ENCODE measurements around the gene CIZ1.
"Not testable (repeated sequence)": the region's sequence is repeated elsewhere in the genome, so short reads cannot be mapped to it uniquely, and the experiment has no call there.

CIZ1 gene

DNA sequence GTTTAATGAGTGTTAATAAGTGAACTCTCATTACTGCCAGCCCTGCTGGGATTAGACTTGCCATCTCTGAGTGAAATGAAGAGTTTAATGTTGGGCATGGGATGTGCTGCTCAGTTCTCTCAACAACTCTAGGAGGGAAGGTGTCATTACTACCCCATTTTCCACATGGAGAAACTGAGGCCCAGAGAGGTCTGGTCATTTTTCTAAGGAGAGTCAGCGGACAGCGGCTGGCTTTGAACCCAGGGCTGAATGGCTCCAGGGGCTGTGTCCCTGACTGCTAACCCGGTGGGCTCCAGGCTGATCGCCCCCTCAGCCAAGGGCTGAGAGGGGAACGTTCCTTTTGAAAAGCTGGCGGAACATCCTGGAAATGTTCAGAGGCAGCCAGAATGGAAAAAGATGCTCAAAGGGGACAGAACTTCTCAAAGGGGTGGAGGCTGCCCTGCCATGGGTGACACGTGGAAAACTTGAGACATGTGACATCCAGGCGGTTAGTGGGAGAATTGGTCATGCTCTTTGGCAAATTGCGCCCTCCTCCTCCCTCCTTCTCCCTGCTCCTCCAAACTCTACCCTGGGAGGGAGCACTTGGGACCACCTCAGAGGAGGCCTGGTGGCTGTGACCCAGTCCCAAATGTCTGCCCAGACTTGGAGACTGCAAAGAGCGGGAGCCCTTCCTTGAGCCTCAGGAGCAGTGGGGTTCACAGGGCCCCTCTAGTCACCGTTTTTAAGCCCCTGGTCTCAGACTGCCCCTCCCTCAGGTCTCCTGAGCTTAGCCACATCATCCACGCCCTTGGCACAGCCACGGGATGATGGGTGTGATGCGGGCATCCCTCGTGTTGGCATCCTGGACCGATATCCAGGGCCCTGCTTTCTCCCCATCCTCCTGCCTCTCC is 40.5 kb upstream of the CIZ1 start:
- no peak for TF ChIP-seq EZH2phosphoT487 (IDR thresholded peaks at IDR 0.05; ENCODE audit: borderline replicate concordance, low read length)
- TF ChIP-seq, protein P1, sequence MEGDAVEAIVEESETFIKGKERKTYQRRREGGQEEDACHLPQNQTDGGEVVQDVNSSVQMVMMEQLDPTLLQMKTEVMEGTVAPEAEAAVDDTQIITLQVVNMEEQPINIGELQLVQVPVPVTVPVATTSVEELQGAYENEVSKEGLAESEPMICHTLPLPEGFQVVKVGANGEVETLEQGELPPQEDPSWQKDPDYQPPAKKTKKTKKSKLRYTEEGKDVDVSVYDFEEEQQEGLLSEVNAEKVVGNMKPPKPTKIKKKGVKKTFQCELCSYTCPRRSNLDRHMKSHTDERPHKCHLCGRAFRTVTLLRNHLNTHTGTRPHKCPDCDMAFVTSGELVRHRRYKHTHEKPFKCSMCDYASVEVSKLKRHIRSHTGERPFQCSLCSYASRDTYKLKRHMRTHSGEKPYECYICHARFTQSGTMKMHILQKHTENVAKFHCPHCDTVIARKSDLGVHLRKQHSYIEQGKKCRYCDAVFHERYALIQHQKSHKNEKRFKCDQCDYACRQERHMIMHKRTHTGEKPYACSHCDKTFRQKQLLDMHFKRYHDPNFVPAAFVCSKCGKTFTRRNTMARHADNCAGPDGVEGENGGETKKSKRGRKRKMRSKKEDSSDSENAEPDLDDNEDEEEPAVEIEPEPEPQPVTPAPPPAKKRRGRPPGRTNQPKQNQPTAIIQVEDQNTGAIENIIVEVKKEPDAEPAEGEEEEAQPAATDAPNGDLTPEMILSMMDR (IDR thresholded peaks at IDR 0.05; ENCODE audit: low read depth, low read length, poor library complexity, severe bottlenecking): no peak
- no peak overlapping the region for H3K27ac ChIP-seq (ENCODE audit: low read depth, low read length)
- no peaks in the 10 kb centered on the region for H3F3A ChIP-seq (ENCODE audit: control insufficient read depth, insufficient read depth)
- no peaks in the 10 kb centered on the region for H4K20me1 ChIP-seq (ENCODE audit: control insufficient read depth, insufficient read depth, low read depth, low read length)
- H3K36me3 ChIP-seq (ENCODE audit: control insufficient read depth, low read length): no peaks in the 10 kb centered on the region
- H3K4me1 ChIP-seq (ENCODE audit: control insufficient read depth, low read length): no peaks in the 10 kb centered on the region
- H3K27me3 ChIP-seq (ENCODE audit: control insufficient read depth, low read length): no peaks in the 10 kb centered on the region
- H3K9me3 ChIP-seq (ENCODE audit: control insufficient read depth, insufficient read depth, low read length): no peaks in the 10 kb centered on the region
- H3K4me2 ChIP-seq (ENCODE audit: low read length): no peak overlapping the region
- H3K9me2 ChIP-seq (replicated peaks; ENCODE audit: control insufficient read depth, low read length): no peaks in the 10 kb centered on the region
- no peak overlapping the region for H3K4me3 ChIP-seq (ENCODE audit: low read length)
- no peaks in the 10 kb centered on the region for H3K79me2 ChIP-seq (ENCODE audit: control insufficient read depth, low read length)

DNA sequence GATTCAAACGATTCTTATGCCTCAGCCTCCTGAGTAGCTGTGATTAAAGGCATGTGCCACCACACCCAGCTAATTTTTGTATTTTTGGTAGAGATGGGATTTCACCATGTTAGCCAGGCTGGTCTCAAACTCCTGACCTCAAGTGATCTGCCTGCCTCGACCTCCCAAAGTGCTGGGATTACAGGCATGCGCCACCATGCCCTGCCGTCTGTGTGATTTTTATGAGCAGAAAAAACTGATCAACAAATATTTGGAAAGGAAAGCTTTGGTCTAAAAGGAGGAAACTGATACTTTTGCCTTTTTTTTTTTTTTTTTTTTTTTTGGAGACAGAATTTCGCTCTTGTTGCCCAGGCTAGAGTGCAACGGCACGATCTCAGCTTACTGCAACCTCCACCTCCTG is 39.5 kb upstream of the CIZ1 start:
- H3K36me3 ChIP-seq (ENCODE audit: control insufficient read depth, low read length); H4K20me1 ChIP-seq (ENCODE audit: control insufficient read depth, insufficient read depth, low read depth, low read length); H3K9me3 ChIP-seq (ENCODE audit: control insufficient read depth, insufficient read depth, low read length); H3K27me3 ChIP-seq (ENCODE audit: control insufficient read depth, low read length); H3K27ac ChIP-seq (ENCODE audit: low read depth, low read length); H3K4me3 ChIP-seq (ENCODE audit: low read length); H3K9me2 ChIP-seq (replicated peaks; ENCODE audit: control insufficient read depth, low read length); H3K79me2 ChIP-seq (ENCODE audit: control insufficient read depth, low read length); H3F3A ChIP-seq (ENCODE audit: control insufficient read depth, insufficient read depth); H3K4me2 ChIP-seq (ENCODE audit: low read length); H3K4me1 ChIP-seq (ENCODE audit: control insufficient read depth, low read length): not testable (repeated sequence)

DNA sequence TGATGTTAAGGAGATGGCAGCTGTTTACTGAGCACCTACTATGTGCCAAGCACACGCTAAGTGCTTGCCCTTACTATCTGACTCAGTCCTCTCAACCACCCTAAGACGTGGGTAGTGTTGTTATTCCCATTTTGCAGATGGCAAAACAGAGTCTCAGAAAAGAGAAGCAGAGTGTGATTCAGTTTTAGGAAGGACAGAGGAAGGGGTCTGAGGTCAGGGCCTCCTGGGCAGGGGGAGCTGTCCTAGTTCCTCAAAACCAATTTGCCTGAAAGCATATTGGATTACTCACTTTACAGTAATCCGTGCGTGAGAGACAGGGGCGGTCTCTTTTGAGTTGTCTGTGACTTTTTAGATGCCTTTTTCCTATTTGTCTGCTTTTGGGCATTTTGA is 35.0 kb upstream of the CIZ1 start:
- H3K9me3 ChIP-seq (ENCODE audit: control insufficient read depth, insufficient read depth, low read length): no peaks in the 10 kb centered on the region
- no peaks in the 10 kb centered on the region for H3K4me1 ChIP-seq (ENCODE audit: control insufficient read depth, low read length)
- no peak overlapping the region for H3K27ac ChIP-seq (ENCODE audit: low read depth, low read length)
- H4K20me1 ChIP-seq (ENCODE audit: control insufficient read depth, insufficient read depth, low read depth, low read length): no peaks in the 10 kb centered on the region
- H3F3A ChIP-seq (ENCODE audit: control insufficient read depth, insufficient read depth): no peaks in the 10 kb centered on the region
- no peak overlapping the region for H3K4me2 ChIP-seq (ENCODE audit: low read length)
- H3K9me2 ChIP-seq (replicated peaks; ENCODE audit: control insufficient read depth, low read length): no peaks in the 10 kb centered on the region
- H3K79me2 ChIP-seq (ENCODE audit: control insufficient read depth, low read length): no peaks in the 10 kb centered on the region
- H3K4me3 ChIP-seq (ENCODE audit: low read length): no peak overlapping the region
- H3K27me3 ChIP-seq (ENCODE audit: control insufficient read depth, low read length): peaks cover 6% of the 10 kb centered on the region
- TF ChIP-seq EZH2phosphoT487 (IDR thresholded peaks at IDR 0.05; ENCODE audit: borderline replicate concordance, low read length): no peak
- TF ChIP-seq, protein P1 (IDR thresholded peaks at IDR 0.05; ENCODE audit: low read depth, low read length, poor library complexity, severe bottlenecking): no peak
- no peaks in the 10 kb centered on the region for H3K36me3 ChIP-seq (ENCODE audit: control insufficient read depth, low read length)

DNA sequence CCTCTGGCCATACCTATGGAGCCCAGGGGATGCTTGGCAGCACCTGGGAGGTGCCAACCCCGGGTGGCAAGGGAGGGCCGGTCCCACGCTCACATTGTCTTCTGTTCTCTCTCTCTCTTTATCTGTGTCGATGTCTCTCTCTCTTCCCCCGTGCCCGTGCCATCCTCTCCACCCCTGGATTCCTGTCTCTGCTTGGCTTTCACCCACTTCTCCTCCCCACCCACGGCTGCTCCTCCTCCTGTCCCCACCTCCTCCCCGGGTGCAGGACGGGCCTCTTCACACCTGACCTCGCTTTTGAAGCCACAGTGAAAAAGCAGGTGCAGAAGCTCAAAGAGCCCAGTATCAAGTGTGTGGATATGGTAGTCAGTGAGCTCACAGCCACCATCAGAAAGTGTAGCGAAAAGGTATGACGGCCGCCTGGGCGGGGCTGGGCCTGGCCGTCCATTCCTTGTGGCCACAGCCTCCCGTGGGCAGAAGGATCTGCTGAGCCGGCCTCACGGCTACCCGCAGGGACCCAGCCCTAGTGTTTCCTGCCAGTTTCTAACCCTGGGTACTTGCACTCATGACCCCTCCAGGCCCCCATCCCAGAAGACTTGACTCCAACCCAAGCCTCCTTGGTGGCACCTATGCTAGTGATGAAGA is 34.5 kb upstream of the CIZ1 start:
- Histone ChIP-seq H3K4me2 (ENCODE audit: low read length) (no peak overlapping the region), H4K20me1 (ENCODE audit: control insufficient read depth, insufficient read depth, low read depth, low read length) (no peaks in the 10 kb centered on the region), H3K9me2 (replicated peaks; ENCODE audit: control insufficient read depth, low read length) (no peaks in the 10 kb centered on the region), H3K27ac (ENCODE audit: low read depth, low read length) (no peak overlapping the region), H3K4me3 (ENCODE audit: low read length) (no peak overlapping the region), H3K9me3 (ENCODE audit: control insufficient read depth, insufficient read depth, low read length) (no peaks in the 10 kb centered on the region), H3K79me2 (ENCODE audit: control insufficient read depth, low read length) (no peaks in the 10 kb centered on the region), H3K36me3 (ENCODE audit: control insufficient read depth, low read length) (no peaks in the 10 kb centered on the region), H3K4me1 (ENCODE audit: control insufficient read depth, low read length) (no peaks in the 10 kb centered on the region), H3K27me3 (ENCODE audit: control insufficient read depth, low read length) (peaks cover 6% of the 10 kb centered on the region), H3F3A (ENCODE audit: control insufficient read depth, insufficient read depth) (no peaks in the 10 kb centered on the region)
- TF ChIP-seq, protein P1 (IDR thresholded peaks at IDR 0.05; ENCODE audit: low read depth, low read length, poor library complexity, severe bottlenecking): no peak
- no peak for TF ChIP-seq EZH2phosphoT487 (IDR thresholded peaks at IDR 0.05; ENCODE audit: borderline replicate concordance, low read length)

All from DOHH2 (cell line).